Uterus (tissue), 4 donors: ENCODE results near the gene PTPRM. TPM values are rescaled to one million over a fixed set of nuclear protein-coding genes. Genes with fewer than 3 reads are reported as not detected.

Experiments used
- DNase-seq, 2 donors: peaks; one replicate each; pipeline ENCODE4 v3.0.0-alpha.2; 2019 to 2020
- H3K27ac ChIP-seq, 2 donors: fragments of 200-600 bp; sonication (generic); 1 replicate in 1 of 2; 2 replicates in 1 of 2; pipeline ENCODE4 v1.5.1; 2016 to 2018
- H3K27me3 ChIP-seq, 2 donors: fragments of 200-600 bp; sonication (generic); one replicate each; pipeline ENCODE4 v1.5.1; 2018 to 2019; ENCODE audit warnings: control low read depth in 1 of 2
- H3K36me3 ChIP-seq, 2 donors: fragments of 200-600 bp; sonication (generic); one replicate each; pipeline ENCODE4 v1.5.1; 2019; ENCODE audit warnings: control low read depth in 1 of 2
- H3K4me1 ChIP-seq, 2 donors: fragments of 200-600 bp; sonication (generic); one replicate each; pipeline ENCODE4 v1.5.1; 2018 to 2019; ENCODE audit warnings: control low read depth in 1 of 2
- H3K4me3 ChIP-seq, 2 donors: fragments of 200-600 bp; sonication (generic); 1 replicate in 1 of 2; 2 replicates in 1 of 2; pipeline ENCODE4 v1.5.1; 2018 to 2019; ENCODE audit warnings: mild to moderate bottlenecking in 1 of 2
- H3K9me3 ChIP-seq, 2 donors: fragments of 200-600 bp; sonication (generic); one replicate each; pipeline ENCODE4 v1.5.1; 2019; ENCODE audit warnings: control low read depth in 1 of 2
- CTCF ChIP-seq, 4 experiments: fragments of 200-600 bp in 2 of 4; fragments of 450-650 bp in 2 of 4; sonication (generic) in 2 of 4; IDR thresholded peaks; one replicate each; pipeline ENCODE4 v1.5.1; 2016 to 2019; ENCODE audit warnings: antibody characterized with exemption in 4 of 4, mild to moderate bottlenecking in 2 of 4, moderate library complexity in 1 of 4
- POLR2A ChIP-seq, 2 donors: fragments of 450-650 bp; IDR thresholded peaks; one replicate each; pipeline ENCODE4 v1.6.1; 2016; ENCODE audit warnings: antibody characterized with exemption in 2 of 2, mild to moderate bottlenecking in 1 of 2, moderate library complexity in 1 of 2
- intact Hi-C: fragments of 100-400 bp; cut with DNase I; formaldehyde crosslinking; loops from one replicate; pipeline ENCODE4 v1.15.1; 2023; ENCODE audit warnings: low total_unique reads
- total RNA-seq, 4 donors: library from RNA; depleted of rRNA in 3 of 4; stranded (reverse); fragments of >200 nt in 3 of 4; gene quantifications; one replicate each; pipeline versions ENCODE4 v1.1.0 to v1.2.4, GENCODE V29; 2014 to 2023
- donor health status: DM: yes; HTN: yes; CAD: no.

Gene PTPRM
- total RNA-seq, 4 donors from 2014 or later = 62.0 to 127 (median 85.7) TPM

- no peaks in the 10 kb centered on the region for H3K4me1 ChIP-seq
- H3K27me3 ChIP-seq = no peaks in the 10 kb centered on the region
- intact Hi-C loops = no loop called here
- H3K36me3 ChIP-seq = no peaks in the 10 kb centered on the region
- H3K9me3 ChIP-seq = no peaks in the 10 kb centered on the region
- DNase-seq = no peak
- no peak overlapping the region for H3K4me3 ChIP-seq
- TF ChIP-seq POLR2A (IDR thresholded peaks at IDR 0.05) (no peak), CTCF (IDR thresholded peaks at IDR 0.05) (no peak)
- no peak overlapping the region for H3K27ac ChIP-seq
Observed at GRCh38 chr18:7980656-7981055, 413.5 kb downstream of the PTPRM start.

GRCh38 chr18:7982216-7982615 lies 415.1 kb downstream of the PTPRM start:
- no peaks in the 10 kb centered on the region for H3K27me3 ChIP-seq
- DNase-seq = no peak
- TF ChIP-seq POLR2A (IDR thresholded peaks at IDR 0.05) (no peak), CTCF (IDR thresholded peaks at IDR 0.05) (no peak)
- no peak overlapping the region for H3K27ac ChIP-seq
- no peaks in the 10 kb centered on the region for H3K36me3 ChIP-seq
- no peak overlapping the region for H3K4me3 ChIP-seq
- no peaks in the 10 kb centered on the region for H3K9me3 ChIP-seq
- intact Hi-C loops = no loop called here
- no peaks in the 10 kb centered on the region for H3K4me1 ChIP-seq

GRCh38 chr18:7987284-7987976 lies 420.3 kb downstream of the PTPRM start:
- H3K4me3 ChIP-seq = no peak overlapping the region
- H3K36me3 ChIP-seq = no peaks in the 10 kb centered on the region
- no peak for DNase-seq
- no peaks in the 10 kb centered on the region for H3K9me3 ChIP-seq
- H3K27ac ChIP-seq = no peak overlapping the region
- no peaks in the 10 kb centered on the region for H3K27me3 ChIP-seq
- no peak for TF ChIP-seq POLR2A (IDR thresholded peaks at IDR 0.05)
- no peak for TF ChIP-seq CTCF (IDR thresholded peaks at IDR 0.05)
- no peaks in the 10 kb centered on the region for H3K4me1 ChIP-seq
- intact Hi-C loops = no loop called here

GRCh38 chr18:7990670-7991069 lies 423.6 kb downstream of the PTPRM start:
- TF ChIP-seq POLR2A (IDR thresholded peaks at IDR 0.05) (no peak), CTCF (IDR thresholded peaks at IDR 0.05) (no peak)
- Histone ChIP-seq H3K4me1 (no peaks in the 10 kb centered on the region), H3K9me3 (no peaks in the 10 kb centered on the region), H3K27ac (no peak overlapping the region), H3K4me3 (no peak overlapping the region), H3K27me3 (no peaks in the 10 kb centered on the region), H3K36me3 (no peaks in the 10 kb centered on the region)
- no peak for DNase-seq
- intact Hi-C loops = no loop called here

GRCh38 chr18:8001711-8002301 lies 434.7 kb downstream of the PTPRM start:
- H3K9me3 ChIP-seq = no peaks in the 10 kb centered on the region
- no peaks in the 10 kb centered on the region for H3K4me1 ChIP-seq
- intact Hi-C loops = no loop called here
- H3K27me3 ChIP-seq = no peaks in the 10 kb centered on the region
- TF ChIP-seq CTCF (IDR thresholded peaks at IDR 0.05) = no peak
- TF ChIP-seq POLR2A (IDR thresholded peaks at IDR 0.05) = no peak
- no peak for DNase-seq
- no peak overlapping the region for H3K27ac ChIP-seq
- no peaks in the 10 kb centered on the region for H3K36me3 ChIP-seq
- H3K4me3 ChIP-seq = no peak overlapping the region
